RWPE2 (cell line): Measurements from ENCODE around the gene MAEA.

Experiments used
- ATAC-seq: fragments of 200-7000 bp; cut with Tn5 transposase; 3 replicates; pipeline ENCODE4 v1.9.1; 2021; ENCODE audit warnings: low read depth
- DNase-seq: peaks from one replicate; pipeline ENCODE4 v3.0.0-alpha.2; 2020; ENCODE audit warnings: low spot score
- H3K27ac ChIP-seq: fragments of 450-650 bp; 2 replicates; pipeline ENCODE4 v1.5.1; 2017; ENCODE audit warnings: mild to moderate bottlenecking; ENCODE audit not compliant: poor library complexity, severe bottlenecking
- H3K27me3 ChIP-seq: fragments of 250-450 bp; sonication (Bioruptor Pico); 2 replicates; pipeline ENCODE4 v1.5.1; 2021; ENCODE audit warnings: mild to moderate bottlenecking, moderate library complexity; ENCODE audit not compliant: insufficient read depth, poor library complexity, severe bottlenecking
- H3K36me3 ChIP-seq: fragments of 250-450 bp; sonication (Bioruptor Pico); 2 replicates; pipeline ENCODE4 v1.5.1; 2020; ENCODE audit warnings: low read depth, mild to moderate bottlenecking, moderate library complexity
- H3K4me1 ChIP-seq: fragments of 250-450 bp; sonication (Bioruptor Pico); 2 replicates; pipeline ENCODE4 v1.5.1; 2021; ENCODE audit warnings: mild to moderate bottlenecking, moderate library complexity; ENCODE audit not compliant: insufficient read depth, poor library complexity, severe bottlenecking
- H3K4me3 ChIP-seq: fragments of 250-450 bp; sonication (Bioruptor Pico); 2 replicates; pipeline ENCODE4 v1.5.1; 2021; ENCODE audit warnings: mild to moderate bottlenecking, moderate library complexity; ENCODE audit not compliant: severe bottlenecking
- H3K9me3 ChIP-seq: fragments of 250-450 bp; sonication (Bioruptor Pico); 2 replicates; pipeline ENCODE4 v1.5.1; 2021; ENCODE audit warnings: mild to moderate bottlenecking, moderate library complexity; ENCODE audit not compliant: severe bottlenecking
- CTCF ChIP-seq: fragments of 450-650 bp; IDR thresholded peaks from one replicate; pipeline ENCODE4 v1.5.1; 2017; ENCODE audit warnings: mild to moderate bottlenecking, moderate library complexity; ENCODE audit not compliant: poor library complexity, severe bottlenecking

Gene MAEA

GRCh38 chr4:1353186-1354055, 63.7 kb downstream of the MAEA start:
- H3K27me3 ChIP-seq, result no peaks in the 10 kb centered on the region
- H3K36me3 ChIP-seq, result peaks cover 28% of the 10 kb centered on the region
- DNase-seq, result no peak
- no peak overlapping the region for H3K4me3 ChIP-seq
- no peak for ATAC-seq
- no peaks in the 10 kb centered on the region for H3K9me3 ChIP-seq
- H3K27ac ChIP-seq, result no peak overlapping the region
- TF ChIP-seq CTCF, result no peak
- H3K4me1 ChIP-seq, result no peaks in the 10 kb centered on the region

GRCh38 chr4:1354136-1354982, 64.7 kb downstream of the MAEA start:
- peaks cover 36% of the 10 kb centered on the region for H3K36me3 ChIP-seq
- ATAC-seq, result no peak
- H3K27ac ChIP-seq, result no peak overlapping the region
- no peak for DNase-seq
- H3K4me3 ChIP-seq, result no peak overlapping the region
- no peaks in the 10 kb centered on the region for H3K4me1 ChIP-seq
- H3K27me3 ChIP-seq, result no peaks in the 10 kb centered on the region
- H3K9me3 ChIP-seq, result no peaks in the 10 kb centered on the region
- no peak for TF ChIP-seq CTCF

GRCh38 chr4:1354983-1355275, 65.2 kb downstream of the MAEA start:
- H3K36me3 ChIP-seq, result peaks cover 36% of the 10 kb centered on the region
- no peak for TF ChIP-seq CTCF
- DNase-seq, result no peak

GRCh38 chr4:1355378-1355777, 65.7 kb downstream of the MAEA start:
- H3K4me3 ChIP-seq, result no peak overlapping the region
- H3K27ac ChIP-seq, result no peak overlapping the region
- DNase-seq (no peak), ATAC-seq (no peak)
- H3K9me3 ChIP-seq, result no peaks in the 10 kb centered on the region
- TF ChIP-seq CTCF, result no peak
- H3K36me3 ChIP-seq, result peaks cover 36% of the 10 kb centered on the region
- no peaks in the 10 kb centered on the region for H3K27me3 ChIP-seq
- H3K4me1 ChIP-seq, result no peaks in the 10 kb centered on the region

More at GRCh38 chr4:1354983-1355275, 65.2 kb downstream of the MAEA start:
- H3K9me3 ChIP-seq, result no peaks in the 10 kb centered on the region
- no peak overlapping the region for H3K27ac ChIP-seq
- ATAC-seq, result no peak
- H3K4me1 ChIP-seq, result no peaks in the 10 kb centered on the region
- H3K27me3 ChIP-seq, result no peaks in the 10 kb centered on the region
- no peak overlapping the region for H3K4me3 ChIP-seq
